Measurements from ENCODE around the gene UPB1.

DNA sequence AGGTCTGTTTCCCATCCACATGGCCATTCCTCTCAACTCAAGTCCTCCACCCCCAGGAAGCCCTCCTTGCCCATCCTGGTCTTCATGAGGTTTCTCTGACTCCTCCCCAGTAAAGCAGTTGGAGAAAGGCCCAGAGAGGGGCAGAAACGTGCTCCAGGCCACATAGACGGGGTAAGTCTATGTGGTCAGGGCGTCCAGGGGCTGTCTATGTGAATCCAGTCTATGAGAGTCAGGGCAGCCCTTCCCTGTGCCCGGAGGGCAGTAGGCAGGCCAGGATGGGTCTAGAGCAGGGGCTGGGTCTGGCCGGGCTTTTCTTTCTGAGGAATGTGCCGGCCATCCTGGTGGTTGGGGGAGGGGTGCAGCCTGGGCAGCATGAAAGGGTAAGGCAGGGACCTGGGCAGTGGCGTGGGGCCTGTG lies 48.1 kb downstream of the UPB1 start:
- TF ChIP-seq ZNF274 (IDR thresholded peaks at IDR 0.05; ENCODE audit: insufficient read depth, insufficient read length) = no peak
- no peak for TF ChIP-seq SMC3 (IDR thresholded peaks at IDR 0.05; ENCODE audit: borderline replicate concordance, low read length)
- TF ChIP-seq ATF2 (IDR thresholded peaks at IDR 0.05; ENCODE audit: low read length) = no peak
- no peak for TF ChIP-seq EED (IDR thresholded peaks at IDR 0.05; ENCODE audit: low read depth)
- TF ChIP-seq EP300 (IDR thresholded peaks at IDR 0.05; ENCODE audit: borderline replicate concordance in 1 of 2, control insufficient read depth in 1 of 2, low read depth in 2 of 2, low read length in 2 of 2) = no peak
- no peak for TF ChIP-seq CEBPB (IDR thresholded peaks at IDR 0.05; ENCODE audit: borderline replicate concordance in 1 of 2, low read depth in 2 of 2, low read length in 2 of 2)

Measured in GM12878 (cell line).